GM18499 (cell line): ENCODE measurements around the gene MEIS1.
"Not testable (repeated sequence)": the region's sequence is repeated elsewhere in the genome, so short reads cannot be mapped to it uniquely, and the experiment has no call there.

Source experiments
- ATAC-seq: cut with Tn5 transposase; IDR thresholded peaks from one replicate; pipeline ENCODE4 v1.9.1; 2021; ENCODE audit warnings: moderate number of reproducible peaks; ENCODE audit not compliant: insufficient read depth, unreplicated experiment

MEIS1 gene

DNA sequence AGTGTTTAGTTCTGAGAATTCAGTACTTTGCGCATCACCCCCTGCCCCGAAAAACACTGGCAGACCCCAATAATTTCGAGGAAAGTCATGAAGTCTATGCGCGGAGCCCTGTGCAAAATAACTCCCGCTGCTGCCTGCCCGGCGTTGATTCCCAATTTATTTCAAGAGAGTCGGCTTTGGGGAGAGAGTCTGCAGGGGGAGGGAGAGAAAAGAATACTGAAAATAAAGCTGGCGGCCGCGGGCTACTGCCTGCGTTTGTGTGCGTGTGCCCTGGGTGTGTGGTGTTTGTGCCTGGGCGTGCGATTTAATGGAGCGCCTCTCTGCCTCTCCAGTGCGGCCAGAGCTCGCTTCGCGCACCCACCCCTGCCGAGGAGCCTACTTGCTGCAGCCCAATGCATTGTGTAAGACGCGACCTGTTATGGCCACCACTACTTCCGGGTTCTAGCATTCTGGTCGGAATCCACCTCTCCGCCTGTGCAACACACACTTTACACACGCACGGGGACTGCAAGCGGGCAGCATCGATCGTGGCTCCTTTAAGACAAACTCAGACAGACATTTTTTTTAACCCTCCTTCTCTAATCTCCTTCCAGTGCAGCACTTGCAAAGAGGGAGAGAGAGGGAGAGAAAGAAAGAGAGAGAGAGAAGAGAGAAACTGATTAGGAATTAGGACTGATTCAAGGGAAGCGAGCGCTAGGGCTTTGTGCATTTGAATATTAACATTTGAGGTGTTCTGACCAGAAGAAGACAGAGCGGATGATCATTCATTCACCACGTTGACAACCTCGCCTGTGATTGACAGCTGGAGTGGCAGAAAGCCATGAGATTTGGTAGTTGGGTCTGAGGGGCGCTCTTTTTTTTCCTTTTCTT is at the start of gene MEIS1:
MEIS1 (plus strand) TSS at position 447 of the 870 bp plus-strand sequence. CDS start 732 bp downstream, outside the sequence.
- ATAC-seq: peak; percentile 59

DNA sequence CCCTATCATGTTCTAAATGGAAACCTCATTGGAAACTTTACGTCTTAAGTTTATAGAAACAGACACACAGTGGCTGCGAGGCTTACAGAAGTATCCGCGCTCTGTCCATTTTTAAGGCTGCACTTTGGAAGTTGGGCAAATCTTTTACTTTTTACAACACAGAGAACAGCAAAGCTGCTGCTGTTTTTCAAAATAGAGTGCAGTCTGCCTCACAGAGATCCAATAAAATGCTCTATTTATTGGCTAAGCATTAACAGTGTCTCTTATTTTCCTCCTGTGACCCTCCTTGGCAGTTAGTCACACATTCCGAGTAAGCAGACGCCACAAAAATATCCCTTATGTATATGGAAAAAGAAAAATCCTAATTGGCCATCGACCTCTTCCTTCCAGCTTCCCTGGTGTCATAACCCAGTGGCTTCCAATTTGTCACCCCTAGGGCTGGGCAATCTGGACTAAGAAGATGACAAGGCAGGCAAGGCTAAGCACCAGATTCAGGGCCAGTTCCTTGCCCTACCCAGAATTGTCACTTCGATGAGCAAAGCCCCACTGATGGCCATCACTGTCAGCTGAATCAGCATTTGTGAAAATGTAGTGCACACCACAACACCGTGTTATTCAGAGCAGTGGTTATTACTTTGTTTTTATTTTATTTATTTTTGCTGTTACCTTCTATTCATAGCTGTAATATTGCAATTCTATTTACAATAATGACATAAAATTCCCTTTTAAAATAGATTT is 47.7 kb upstream of the MEIS1 start:
- no peak for ATAC-seq

DNA sequence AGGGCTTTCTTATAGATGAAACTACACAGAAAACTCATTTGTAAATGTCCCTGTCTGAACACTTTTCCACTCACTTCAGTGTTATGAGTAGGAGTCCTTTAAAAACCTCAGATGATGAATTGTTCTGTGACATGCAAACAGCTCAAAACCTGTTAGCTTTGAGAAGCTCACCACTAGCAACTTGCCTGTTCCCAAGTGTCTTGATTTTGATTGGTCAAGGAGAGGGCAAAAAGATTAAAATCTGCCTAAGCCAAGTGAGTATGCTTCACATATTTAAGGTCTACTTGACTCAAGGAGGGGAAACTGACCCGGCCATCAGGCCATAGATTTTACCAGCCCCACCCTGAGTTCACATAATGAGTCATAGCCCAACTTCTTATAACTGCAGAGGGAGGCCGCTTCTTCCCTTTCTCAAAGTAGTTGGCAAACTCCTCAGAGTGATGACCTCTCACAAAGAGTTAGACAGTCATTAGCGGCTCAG is 45.2 kb upstream of the MEIS1 start:
- ATAC-seq: no peak

DNA sequence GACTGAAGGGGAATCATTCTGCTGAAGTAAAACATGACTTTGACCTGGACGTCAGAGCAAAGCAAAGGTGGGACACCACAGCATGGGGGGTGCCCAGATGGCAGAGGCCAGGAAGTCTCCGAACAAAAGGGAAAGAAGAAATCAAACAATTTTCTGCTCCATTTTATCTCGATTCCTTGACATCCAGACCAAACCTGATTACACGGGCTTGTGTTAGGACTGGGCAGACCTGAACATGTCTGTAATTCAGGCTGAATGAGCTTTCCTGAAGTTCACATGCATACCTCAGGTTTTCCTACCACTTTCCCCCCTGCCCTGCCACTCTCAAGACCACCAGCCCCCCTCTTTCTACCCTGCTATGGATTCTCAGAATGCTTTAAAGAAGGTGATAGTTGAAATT is 44.8 kb upstream of the MEIS1 start:
- no peak for ATAC-seq

DNA sequence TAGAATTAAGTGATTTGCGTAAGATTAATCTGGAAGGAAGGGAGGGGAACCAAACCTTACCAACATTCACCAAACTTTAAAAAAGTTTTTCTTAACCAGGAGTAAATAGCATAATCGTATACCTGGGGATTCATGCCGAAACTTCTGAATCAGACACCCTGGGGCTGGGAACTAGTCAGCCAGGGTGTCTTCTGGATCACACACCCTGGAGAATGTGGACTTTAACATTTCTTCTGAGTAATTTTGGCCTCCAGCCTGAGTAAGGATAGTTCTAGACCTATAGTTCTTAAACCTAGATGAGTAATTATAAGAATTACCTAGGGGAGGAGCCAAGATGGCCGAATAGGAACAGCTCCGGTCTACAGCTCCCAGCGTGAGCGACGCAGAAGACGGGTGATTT is 44.1 kb upstream of the MEIS1 start:
- ATAC-seq: no peak

DNA sequence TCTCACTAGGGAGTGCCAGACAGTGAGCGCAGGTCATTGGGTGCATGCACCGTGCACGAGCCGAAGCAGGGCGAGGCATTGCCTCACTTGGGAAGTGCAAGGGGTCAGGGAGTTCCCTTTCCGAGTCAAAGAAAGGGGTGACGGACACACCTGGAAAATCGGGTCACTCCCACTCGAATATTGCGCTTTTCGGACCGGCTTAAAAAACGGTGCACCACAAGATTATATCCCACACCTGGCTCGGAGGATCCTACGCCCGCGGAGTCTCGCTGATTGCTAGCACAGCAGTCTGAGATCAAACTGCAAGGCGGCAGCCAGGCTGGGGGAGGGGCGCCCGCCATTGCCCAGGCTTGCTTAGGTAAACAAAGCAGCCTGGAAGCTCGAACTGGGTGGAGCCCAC is 43.7 kb upstream of the MEIS1 start:
- not testable (repeated sequence) for ATAC-seq

DNA sequence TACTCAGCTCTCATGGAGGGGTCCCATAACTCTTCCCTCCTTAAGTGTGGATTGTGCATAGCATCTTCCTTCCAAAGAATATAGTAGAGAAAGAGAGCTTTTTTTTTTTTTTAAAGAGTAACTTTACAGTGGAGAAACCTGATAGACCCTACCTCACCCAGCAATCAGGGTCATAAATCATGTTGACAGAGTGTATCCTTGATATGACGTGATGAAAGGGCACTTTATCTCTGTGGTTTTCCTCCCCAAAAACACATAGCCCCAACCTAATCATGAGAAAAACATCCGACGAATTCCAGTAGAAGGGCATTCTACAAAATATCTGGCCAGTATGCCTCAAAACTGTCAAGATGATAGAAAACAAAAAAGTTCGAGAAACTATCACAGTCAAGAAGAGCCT is 29.5 kb upstream of the MEIS1 start:
- no peak for ATAC-seq

DNA sequence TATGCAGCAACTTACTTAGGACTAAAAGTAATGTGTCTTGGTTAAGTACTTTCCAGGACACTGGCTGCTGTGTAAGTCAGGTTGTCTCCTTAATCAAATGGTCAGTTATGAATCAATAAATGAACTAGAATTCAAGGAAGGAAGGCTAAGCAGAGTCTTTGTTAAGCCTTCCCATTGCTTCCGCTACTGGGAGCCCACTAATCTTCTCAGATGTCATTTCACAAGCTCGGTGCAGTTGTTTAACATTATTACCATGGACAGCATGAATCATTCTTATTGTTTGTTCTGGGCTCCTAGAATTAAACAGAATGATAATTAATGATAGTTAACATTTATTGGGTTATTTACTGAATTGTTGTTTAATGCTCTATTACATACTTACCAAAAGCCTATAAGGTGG is 26.0 kb upstream of the MEIS1 start:
- ATAC-seq: no peak

DNA sequence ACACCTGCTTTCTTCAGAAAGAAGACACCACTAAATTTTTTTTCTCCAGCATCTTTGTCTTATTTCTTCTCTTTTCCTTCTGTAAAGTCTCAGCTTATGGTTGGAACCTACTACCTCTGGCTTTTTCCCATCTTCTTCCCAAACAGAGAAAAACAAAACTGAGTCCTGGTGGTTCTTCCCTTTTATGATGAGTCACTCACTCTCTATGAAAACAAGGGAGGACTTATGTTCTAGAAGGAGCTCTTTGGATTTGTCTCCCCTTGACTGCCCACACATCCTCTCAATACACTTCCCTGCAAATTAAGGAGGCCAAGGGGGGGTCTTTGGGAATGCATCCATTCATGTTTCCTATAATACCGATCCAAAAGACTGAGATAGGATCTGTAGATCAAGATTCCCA is 22.1 kb upstream of the MEIS1 start:
- no peak for ATAC-seq

DNA sequence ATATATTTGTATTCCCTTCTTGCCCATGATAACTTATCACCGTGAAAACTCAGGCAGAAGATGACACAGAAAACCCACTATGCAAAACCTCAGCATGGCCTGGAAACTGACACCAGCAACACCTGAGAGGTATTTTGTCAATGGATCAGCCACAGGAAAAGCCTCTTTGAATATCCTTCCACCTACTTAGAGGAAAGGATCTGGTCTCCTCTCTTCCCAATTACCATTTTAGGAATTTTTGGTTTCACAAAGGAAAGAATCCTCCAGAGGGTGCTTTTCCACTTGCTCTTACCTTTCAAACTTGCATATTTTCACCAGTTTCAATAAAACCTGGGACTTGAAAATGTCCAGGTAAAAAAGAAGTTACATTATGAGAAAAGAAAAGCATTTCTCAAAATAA is 20.0 kb upstream of the MEIS1 start:
- ATAC-seq: no peak

DNA sequence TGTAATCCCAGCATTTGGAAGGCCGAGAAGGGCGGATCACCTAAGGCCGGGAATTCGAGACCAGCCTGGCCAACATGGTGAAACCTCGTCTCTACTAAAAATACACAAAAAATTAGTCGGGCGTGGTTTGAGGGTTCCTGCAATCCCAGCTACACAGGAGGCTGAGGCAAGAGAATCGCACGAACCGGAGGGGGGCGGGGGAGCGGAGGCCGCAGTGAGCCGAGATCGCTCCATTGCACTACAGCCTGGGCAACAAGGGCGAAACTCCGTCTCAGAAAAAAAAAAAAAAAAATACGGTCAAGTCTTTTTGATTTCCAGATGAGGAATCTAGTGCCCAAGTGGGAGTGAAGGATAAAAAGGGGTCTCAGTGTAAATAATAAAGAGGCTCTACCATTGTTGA is 16.5 kb upstream of the MEIS1 start:
- ATAC-seq: no peak

DNA sequence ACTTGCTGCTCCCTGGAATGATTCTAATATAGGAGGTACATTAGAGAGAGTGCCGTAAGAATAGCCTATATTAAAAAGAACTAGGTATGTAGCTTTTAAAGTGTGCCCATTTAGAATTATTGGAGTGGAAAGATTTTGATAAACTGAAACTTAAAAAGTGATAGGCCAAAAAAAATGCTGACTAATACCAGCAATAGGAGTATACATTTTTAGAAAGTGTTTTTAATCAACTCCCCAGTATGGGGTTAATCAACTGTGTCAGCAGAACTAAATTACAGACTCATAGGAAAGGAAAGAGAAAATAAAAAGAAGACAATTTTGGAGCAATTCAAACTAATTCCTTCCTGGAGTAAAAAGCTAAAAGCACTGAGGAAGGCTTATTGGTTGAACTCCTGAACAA is 13.3 kb upstream of the MEIS1 start:
- ATAC-seq: no peak

DNA sequence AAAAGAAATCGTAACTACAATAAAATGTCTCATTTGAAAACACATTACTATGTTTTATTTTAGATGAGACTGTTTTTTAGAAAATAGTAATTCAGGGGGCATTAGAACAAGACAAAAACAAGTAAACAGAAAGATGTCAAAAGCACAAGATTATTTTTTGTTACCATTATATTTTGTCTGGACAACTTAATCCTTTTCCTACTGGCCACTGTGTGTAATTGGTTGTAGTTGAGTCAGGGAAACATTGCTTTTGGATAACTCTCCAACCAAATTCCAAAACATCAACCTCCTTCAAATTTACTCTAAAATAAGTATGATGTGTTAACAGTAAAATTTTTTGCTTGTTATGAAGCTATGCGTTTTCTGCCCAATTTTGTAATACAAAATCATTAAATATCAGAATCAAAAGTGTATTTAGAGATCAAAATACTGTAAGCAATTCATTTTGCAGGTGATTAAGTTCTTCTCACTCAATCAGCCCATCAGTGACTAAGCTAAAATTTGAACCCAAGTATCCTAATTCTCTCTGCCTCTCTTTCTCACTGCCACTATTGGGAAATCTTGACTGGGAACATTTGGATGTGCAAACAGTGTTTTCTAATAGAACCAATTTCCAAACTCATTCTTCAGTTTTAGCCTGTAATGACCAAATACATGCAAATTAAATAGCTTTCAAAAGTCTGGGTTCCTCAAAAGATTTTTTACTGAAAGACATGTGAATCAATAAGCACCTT is 11.4 kb upstream of the MEIS1 start:
- ATAC-seq: no peak

DNA sequence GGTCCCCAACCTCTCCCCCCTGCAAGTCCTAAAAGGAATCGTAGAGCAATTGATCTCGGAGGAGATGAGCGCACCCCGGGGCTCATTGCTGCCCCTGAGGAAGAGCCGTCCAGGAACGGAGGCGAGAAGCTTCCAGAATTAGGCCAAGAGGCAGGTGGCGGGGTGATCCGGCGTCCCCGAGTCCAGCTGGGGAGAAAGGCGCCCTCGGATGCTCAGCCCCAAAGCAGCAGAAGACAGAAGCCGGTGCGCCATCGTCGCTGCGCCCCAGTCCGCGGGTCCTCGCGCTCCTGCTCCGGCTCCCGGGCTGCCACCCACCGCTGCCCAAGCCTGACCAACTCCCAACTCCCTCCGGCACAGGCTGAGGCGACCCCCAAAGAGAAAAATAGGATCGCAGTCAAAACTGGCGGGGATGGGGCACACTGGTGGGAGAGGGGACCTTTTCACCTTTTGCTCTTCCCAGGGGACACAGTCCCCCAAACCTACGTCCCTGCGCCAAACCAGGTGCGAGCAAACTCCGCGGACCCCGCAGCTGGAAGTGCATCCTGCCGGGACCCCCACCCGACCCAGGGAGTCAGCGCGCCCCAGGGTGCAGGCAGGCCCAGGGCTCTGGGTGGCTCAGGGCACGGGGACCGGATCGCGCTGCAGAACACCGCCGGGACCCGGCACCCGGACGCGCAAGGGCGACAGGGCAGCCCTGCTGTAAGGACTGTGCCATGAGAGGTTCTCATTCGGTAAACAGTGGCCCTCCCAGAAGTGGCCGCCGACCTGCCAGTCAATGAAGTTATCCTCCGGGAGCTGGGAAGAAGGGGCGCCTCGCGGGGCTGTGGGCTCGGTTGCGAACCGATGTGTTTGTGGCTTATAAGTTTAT is 8.4 kb upstream of the MEIS1 start:
- no peak for ATAC-seq

DNA sequence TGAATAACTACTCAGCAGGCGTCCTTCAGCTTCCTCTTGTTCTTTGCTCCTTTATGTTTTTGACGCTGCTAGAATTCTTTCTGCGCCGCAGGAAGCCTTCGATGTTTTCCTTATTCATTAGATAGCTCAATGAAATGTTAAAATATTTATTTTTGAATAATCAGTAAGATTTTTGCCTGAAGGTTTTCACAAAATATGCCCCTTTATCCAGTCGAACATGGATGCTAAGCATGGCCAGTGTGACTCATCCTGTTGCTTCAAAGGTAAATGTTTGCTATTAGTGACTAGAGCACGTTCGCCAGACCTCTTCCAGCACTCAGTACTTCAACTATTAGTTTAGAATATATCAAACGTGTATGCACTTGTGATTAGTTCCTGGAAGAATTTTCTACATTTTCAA is 7.6 kb upstream of the MEIS1 start:
- no peak for ATAC-seq

DNA sequence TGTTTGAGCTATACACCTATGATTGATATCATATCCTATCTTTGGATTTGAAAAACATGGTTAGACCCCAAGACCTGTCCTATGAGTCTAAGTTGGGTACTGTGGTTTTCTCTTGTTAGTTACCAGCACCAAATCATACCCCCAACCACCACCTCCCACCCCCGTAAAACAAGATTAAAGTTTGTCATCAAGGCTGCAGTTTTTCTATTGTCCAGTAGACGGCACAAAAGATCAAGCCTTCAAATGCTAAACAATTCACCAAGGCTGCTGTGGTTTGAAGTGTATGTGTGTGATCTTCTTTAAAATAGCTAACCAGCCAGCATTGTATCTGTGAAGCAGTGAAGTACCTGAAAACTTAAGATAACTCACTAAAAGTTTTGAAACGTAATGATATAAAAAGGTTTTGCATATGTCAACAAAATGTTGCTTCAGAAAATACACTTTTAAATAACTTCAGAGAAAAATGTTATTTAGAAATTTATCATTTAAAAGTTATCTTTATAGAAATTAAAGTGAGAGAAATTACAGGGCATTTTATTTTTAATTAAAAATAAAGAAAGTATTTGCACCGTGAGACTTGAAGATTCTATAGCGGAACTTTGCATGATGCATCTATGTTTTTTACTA is 5.8 kb upstream of the MEIS1 start:
- no peak for ATAC-seq

DNA sequence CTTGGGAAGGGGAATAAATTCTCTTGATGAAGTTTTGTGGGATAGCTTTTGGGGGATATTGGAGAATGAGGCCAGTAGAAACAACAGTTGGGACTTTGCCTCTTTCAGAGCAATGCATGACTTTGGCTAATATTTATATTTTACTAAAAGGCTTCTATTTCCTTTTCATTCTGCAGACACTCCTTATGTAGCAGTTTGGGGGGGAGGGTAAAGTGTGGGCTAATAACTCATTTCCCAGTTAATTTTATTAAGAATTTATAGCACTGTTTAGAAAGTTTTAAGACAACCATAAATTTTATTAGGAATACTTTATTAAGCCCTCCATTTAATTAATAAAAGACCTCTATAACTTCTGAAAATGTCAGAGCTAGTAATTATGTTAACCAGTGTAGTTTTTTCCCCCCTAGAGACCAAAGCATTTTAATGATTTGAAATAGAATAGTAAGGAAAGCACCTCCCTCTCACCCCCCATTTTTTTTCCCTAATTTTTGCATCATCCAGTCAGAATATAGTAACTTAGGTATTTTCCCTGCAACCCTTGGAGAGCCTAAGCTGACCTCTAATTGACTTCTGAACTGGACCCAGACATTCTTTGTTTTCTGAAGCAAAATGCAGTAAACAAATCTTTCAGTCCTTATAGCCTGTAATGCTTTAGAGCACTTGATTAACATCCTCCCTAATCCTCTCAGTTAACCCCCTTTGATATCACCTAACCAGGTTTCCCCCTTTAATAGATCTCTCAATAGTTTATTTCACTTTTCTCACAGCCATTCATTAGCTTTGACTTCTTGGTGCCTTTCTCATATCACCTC is 5.0 kb upstream of the MEIS1 start:
- ATAC-seq: no peak

DNA sequence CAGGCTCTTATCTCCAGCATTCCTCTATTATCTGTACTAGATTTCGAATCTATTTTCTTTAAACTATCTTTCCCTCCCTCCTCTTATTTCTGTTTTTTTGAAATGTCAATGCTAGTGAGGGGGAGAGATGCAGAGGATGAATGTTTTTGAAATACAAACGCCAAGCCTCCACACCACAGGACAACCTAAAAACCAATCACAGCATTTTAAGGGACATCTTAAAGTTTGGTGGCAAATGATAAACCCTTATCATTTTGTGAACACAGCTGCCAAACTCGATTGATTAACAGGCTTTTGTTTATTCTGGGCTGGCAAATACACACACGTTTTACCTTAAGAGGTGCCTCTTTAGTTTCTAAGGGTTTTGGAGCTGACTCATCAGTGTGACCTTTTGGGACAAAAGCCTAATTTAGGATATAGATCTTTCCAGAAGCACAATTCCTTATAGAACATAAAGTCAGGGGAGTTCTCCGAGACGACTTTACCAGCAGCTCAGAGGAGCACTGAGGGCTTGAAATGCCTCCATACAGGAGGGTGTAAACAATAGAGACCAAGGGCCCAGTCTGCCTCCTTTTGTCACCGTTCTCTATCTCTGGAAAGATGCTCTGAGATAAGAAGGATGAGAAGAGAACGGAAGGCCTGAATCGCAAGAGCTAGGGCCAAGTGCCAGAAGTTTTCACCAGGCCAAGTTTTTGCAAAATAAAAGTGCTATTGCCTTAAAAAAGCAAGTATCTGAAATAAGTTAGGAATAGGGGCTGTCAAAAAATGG is 4.2 kb upstream of the MEIS1 start:
- ATAC-seq: no peak
